ENCODE results near the gene NCOR1. TPM values are rescaled to one million over a fixed set of nuclear protein-coding genes. Genes with fewer than 3 reads are reported as not detected.

Gene NCOR1
- total RNA-seq, 2 experiments from 2014 or later = 118 TPM

- no peak for DNase-seq
- no peak for TF ChIP-seq CTCF (IDR thresholded peaks at IDR 0.05)
- H3K36me3 ChIP-seq (ENCODE audit: insufficient read depth, low read length) = no peaks in the 10 kb centered on the region
- ATAC-seq (ENCODE audit: poor library complexity) = no peak
- Mint-ChIP-seq H3K4me3 (no peak overlapping the region), H3K27me3 (no peaks in the 10 kb centered on the region), H3K36me3 (ENCODE audit: low read depth) (peaks cover 11% of the 10 kb centered on the region), H3K4me1 (ENCODE audit: low read depth) (peaks cover 11% of the 10 kb centered on the region), H3K9me3 (no peaks in the 10 kb centered on the region), H3K27ac (no peak overlapping the region)
- no peak overlapping the region for H3K4me3 ChIP-seq (ENCODE audit: low read length)
- H3K9me3 ChIP-seq (ENCODE audit: control insufficient read depth in 1 of 2, insufficient read depth in 1 of 2, low read length in 2 of 2) = peaks cover 0 to 5% of the 10 kb centered on the region in 2 experiments
- intact Hi-C loops (cut with DNase I, micrococcal nuclease) = no loop called here
- POLR2A ChIA-PET = no interaction called here
- H3K27me3 ChIP-seq (ENCODE audit: control insufficient read depth in 1 of 2, insufficient read depth in 2 of 2, low read length in 2 of 2) = no peaks in the 10 kb centered on the region
- H3K4me1 ChIP-seq (ENCODE audit: insufficient read depth, low read length) = no peaks in the 10 kb centered on the region
- CTCF ChIA-PET = no interaction called here
- no peak overlapping the region for H3K27ac ChIP-seq (ENCODE audit: low read depth in 1 of 2, low read length in 2 of 2)
Measured at GRCh38 chr17:16259926-16260325, 44.6 kb upstream of the NCOR1 start.

- DNase-seq (no peak), ATAC-seq (ENCODE audit: poor library complexity) (no peak)
- H3K27ac Mint-ChIP-seq = no peak overlapping the region
- peaks cover 14% of the 10 kb centered on the region for H3K36me3 Mint-ChIP-seq (ENCODE audit: low read depth)
- no peak overlapping the region for H3K27ac ChIP-seq (ENCODE audit: low read depth in 1 of 2, low read length in 2 of 2)
- H3K36me3 ChIP-seq (ENCODE audit: insufficient read depth, low read length) = no peaks in the 10 kb centered on the region
- no peaks in the 10 kb centered on the region for H3K4me1 ChIP-seq (ENCODE audit: insufficient read depth, low read length)
- no peaks in the 10 kb centered on the region for H3K27me3 Mint-ChIP-seq
- H3K9me3 ChIP-seq (ENCODE audit: control insufficient read depth in 1 of 2, insufficient read depth in 1 of 2, low read length in 2 of 2) = peaks cover 0 to 5% of the 10 kb centered on the region in 2 experiments
- no peaks in the 10 kb centered on the region for H3K9me3 Mint-ChIP-seq
- no peaks in the 10 kb centered on the region for H3K27me3 ChIP-seq (ENCODE audit: control insufficient read depth in 1 of 2, insufficient read depth in 2 of 2, low read length in 2 of 2)
- ChIA-PET POLR2A (no interaction called here), CTCF (no interaction called here)
- H3K4me3 ChIP-seq (ENCODE audit: low read length) = no peak overlapping the region
- H3K4me1 Mint-ChIP-seq (ENCODE audit: low read depth) = peaks cover 13% of the 10 kb centered on the region
- no peak overlapping the region for H3K4me3 Mint-ChIP-seq
- intact Hi-C loops (cut with DNase I, micrococcal nuclease) = no loop called here
- TF ChIP-seq CTCF (IDR thresholded peaks at IDR 0.05) = no peak
Measured at GRCh38 chr17:16258901-16259300, 43.6 kb upstream of the NCOR1 start.

- Histone ChIP-seq H3K27ac (ENCODE audit: low read depth in 1 of 2, low read length in 2 of 2) (no peak overlapping the region), H3K4me1 (ENCODE audit: insufficient read depth, low read length) (no peaks in the 10 kb centered on the region), H3K9me3 (ENCODE audit: control insufficient read depth in 1 of 2, insufficient read depth in 1 of 2, low read length in 2 of 2) (peaks cover 0 to 5% of the 10 kb centered on the region in 2 experiments), H3K27me3 (ENCODE audit: control insufficient read depth in 1 of 2, insufficient read depth in 2 of 2, low read length in 2 of 2) (no peaks in the 10 kb centered on the region), H3K4me3 (ENCODE audit: low read length) (no peak overlapping the region), H3K36me3 (ENCODE audit: insufficient read depth, low read length) (peaks cover 4% of the 10 kb centered on the region)
- no peaks in the 10 kb centered on the region for H3K9me3 Mint-ChIP-seq
- ATAC-seq (ENCODE audit: poor library complexity) (no peak), DNase-seq (no peak)
- H3K27me3 Mint-ChIP-seq = no peaks in the 10 kb centered on the region
- no peak overlapping the region for H3K27ac Mint-ChIP-seq
- intact Hi-C loops (cut with DNase I, micrococcal nuclease) = no loop called here
- peaks cover 13% of the 10 kb centered on the region for H3K4me1 Mint-ChIP-seq (ENCODE audit: low read depth)
- POLR2A ChIA-PET = no interaction called here
- no peak for TF ChIP-seq CTCF (IDR thresholded peaks at IDR 0.05)
- CTCF ChIA-PET = interaction anchor here (0.8 to 1.8 kb wide), 2 partner anchors 13 to 23 kb away, joined by 3 to 7 read pairs; no protein-coding TSS in a partner anchor
- H3K4me3 Mint-ChIP-seq = no peak overlapping the region
- peaks cover 27% of the 10 kb centered on the region for H3K36me3 Mint-ChIP-seq (ENCODE audit: low read depth)
Measured at GRCh38 chr17:16255481-16255921, 40.2 kb upstream of the NCOR1 start.
